HepG2 (cell line): ENCODE data around the gene CCDC87. TPM values are rescaled to one million over a fixed set of nuclear protein-coding genes. Genes with fewer than 3 reads are reported as not detected.
A peak's percentile ranks its signal among the peaks of the same experiment; 100 is the strongest.

Source experiments
- HDAC1 ChIP-seq: sonication (generic); formaldehyde crosslinking; IDR thresholded peaks from 2 replicates; pipeline ENCODE4 v1.5.1; 2020; ENCODE audit warnings: mild to moderate bottlenecking, missing genetic modification reagents
- NCOA5 ChIP-seq: sonication (generic); formaldehyde crosslinking; IDR thresholded peaks from 2 replicates; pipeline ENCODE4 v1.4.0; 2020; ENCODE audit warnings: missing genetic modification reagents
- RNF219 ChIP-seq: sonication (generic); formaldehyde crosslinking; IDR thresholded peaks from 2 replicates; pipeline ENCODE4 v1.5.0; 2020; ENCODE audit warnings: mild to moderate bottlenecking, missing genetic modification reagents
- U2AF2 ChIP-seq: fragments of 200-400 bp; formaldehyde crosslinking; IDR thresholded peaks from 2 replicates; pipeline ENCODE4 v1.6.1; 2017; ENCODE audit warnings: low read depth, mild to moderate bottlenecking, low read length
- ZBTB3 ChIP-seq: sonication (generic); formaldehyde crosslinking; IDR thresholded peaks from 2 replicates; pipeline ENCODE4 v1.4.0; 2020; ENCODE audit warnings: low read depth, mild to moderate bottlenecking, moderate library complexity, missing genetic modification reagents, borderline replicate concordance
- ZHX2 ChIP-seq, 2 experiments: sonication (generic) in 1 of 2; formaldehyde crosslinking in 1 of 2; IDR thresholded peaks; 2 replicates each; pipeline versions ENCODE4 v1.6.1 to v1.9.0; 2014 to 2022; ENCODE audit warnings: antibody characterized with exemption in 1 of 2, borderline replicate concordance in 1 of 2, inconsistent platforms in 1 of 2, low read depth in 1 of 2, missing genetic modification reagents in 1 of 2
- ZMYM4 ChIP-seq: sonication (generic); formaldehyde crosslinking; IDR thresholded peaks from 2 replicates; pipeline ENCODE4 v1.8.1; 2023; ENCODE audit warnings: mild to moderate bottlenecking, missing genetic modification reagents
- ZNF160 ChIP-seq: sonication (generic); formaldehyde crosslinking; IDR thresholded peaks from 2 replicates; pipeline ENCODE4 v1.8.0; 2022; ENCODE audit warnings: mild to moderate bottlenecking, inconsistent platforms, missing genetic modification reagents
- ZNF598 ChIP-seq: sonication (generic); formaldehyde crosslinking; IDR thresholded peaks from 2 replicates; pipeline ENCODE4 v1.5.1; 2020; ENCODE audit warnings: mild to moderate bottlenecking, missing genetic modification reagents, borderline replicate concordance
- ZNF605 ChIP-seq: sonication (generic); formaldehyde crosslinking; IDR thresholded peaks from 2 replicates; pipeline ENCODE4 v1.8.0; 2022; ENCODE audit warnings: mild to moderate bottlenecking, missing genetic modification reagents
- polyA plus RNA-seq, 8 experiments: library from polyadenylated mRNA; depleted of rRNA in 3 of 8; stranded (reverse) in 7 of 8; unstranded in 1 of 8; fragments of >200 nt; fragmentation: Illumina TruSeq in 4 of 8; extraction: Trizol in 4 of 8; gene quantifications; 2 replicates each; pipeline versions ENCODE4 v1.2.1 to v1.2.3, GENCODE V29; 2011 to 2016; ENCODE audit warnings: low read depth in 4 of 8, missing spikeins in 1 of 8, mixed read lengths in 1 of 8; ENCODE audit not compliant: insufficient read depth in 1 of 8
- total RNA-seq, 5 experiments: library from RNA; depleted of rRNA; stranded (reverse); fragments of >200 nt; fragmentation: Illumina TruSeq; extraction: Trizol; gene quantifications; 2 replicates each; pipeline ENCODE4 v1.2.3, GENCODE V29; 2016; ENCODE audit warnings: low read depth in 1 of 5
- TF ChIP-seq, protein P1 (sequence below): sonication (generic); formaldehyde crosslinking; IDR thresholded peaks from 2 replicates; pipeline ENCODE4 v1.5.1; 2020; ENCODE audit warnings: missing genetic modification reagents, mild to moderate bottlenecking, borderline replicate concordance
- TF ChIP-seq, protein P2 (sequence below): sonication (generic); formaldehyde crosslinking; conservative IDR thresholded peaks from 2 replicates; pipeline ENCODE4 v1.8.1; 2023; ENCODE audit warnings: missing genetic modification reagents
- TF ChIP-seq, protein P3 (sequence below): sonication (generic); formaldehyde crosslinking; IDR thresholded peaks from 2 replicates; pipeline ENCODE4 v1.4.0; 2020; ENCODE audit warnings: mild to moderate bottlenecking, missing genetic modification reagents

CCDC87 gene
- total and polyA plus RNA-seq, 2 of the 13 experiments (the other 11 are each of a cell fraction or from before 2014, with no cell fraction given) = 0.05 to 0.42 TPM

- TF ChIP-seq ZHX2 (IDR thresholded peaks at IDR 0.05; ENCODE audit: low read depth) (peak; percentile 50), ZHX2 (CRISPR knock-in tag; IDR thresholded peaks at IDR 0.05; ENCODE audit: borderline replicate concordance) (no peak), RNF219 (no peak), ZNF605 (CRISPR knock-in tag) (no peak), ZBTB3 (CRISPR knock-in tag) (peak; percentile 92), HDAC1 (peak; percentile 77), ZMYM4 (CRISPR knock-in tag) (peak; percentile 79), U2AF2 (no peak), ZNF598 (CRISPR knock-in tag) (peak; percentile 96), ZNF160 (0 out of 2 replicates have a peak, but pooled peaks have one; percentile 17), NCOA5 (no peak)
- TF ChIP-seq, protein P1, sequence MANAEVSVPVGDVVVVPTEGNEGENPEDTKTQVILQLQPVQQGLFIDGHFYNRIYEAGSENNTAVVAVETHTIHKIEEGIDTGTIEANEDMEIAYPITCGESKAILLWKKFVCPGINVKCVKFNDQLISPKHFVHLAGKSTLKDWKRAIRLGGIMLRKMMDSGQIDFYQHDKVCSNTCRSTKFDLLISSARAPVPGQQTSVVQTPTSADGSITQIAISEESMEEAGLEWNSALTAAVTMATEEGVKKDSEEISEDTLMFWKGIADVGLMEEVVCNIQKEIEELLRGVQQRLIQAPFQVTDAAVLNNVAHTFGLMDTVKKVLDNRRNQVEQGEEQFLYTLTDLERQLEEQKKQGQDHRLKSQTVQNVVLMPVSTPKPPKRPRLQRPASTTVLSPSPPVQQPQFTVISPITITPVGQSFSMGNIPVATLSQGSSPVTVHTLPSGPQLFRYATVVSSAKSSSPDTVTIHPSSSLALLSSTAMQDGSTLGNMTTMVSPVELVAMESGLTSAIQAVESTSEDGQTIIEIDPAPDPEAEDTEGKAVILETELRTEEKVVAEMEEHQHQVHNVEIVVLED = peak; percentile 68; the same call in 1 of the 2 replicates
- TF ChIP-seq, protein P2, sequence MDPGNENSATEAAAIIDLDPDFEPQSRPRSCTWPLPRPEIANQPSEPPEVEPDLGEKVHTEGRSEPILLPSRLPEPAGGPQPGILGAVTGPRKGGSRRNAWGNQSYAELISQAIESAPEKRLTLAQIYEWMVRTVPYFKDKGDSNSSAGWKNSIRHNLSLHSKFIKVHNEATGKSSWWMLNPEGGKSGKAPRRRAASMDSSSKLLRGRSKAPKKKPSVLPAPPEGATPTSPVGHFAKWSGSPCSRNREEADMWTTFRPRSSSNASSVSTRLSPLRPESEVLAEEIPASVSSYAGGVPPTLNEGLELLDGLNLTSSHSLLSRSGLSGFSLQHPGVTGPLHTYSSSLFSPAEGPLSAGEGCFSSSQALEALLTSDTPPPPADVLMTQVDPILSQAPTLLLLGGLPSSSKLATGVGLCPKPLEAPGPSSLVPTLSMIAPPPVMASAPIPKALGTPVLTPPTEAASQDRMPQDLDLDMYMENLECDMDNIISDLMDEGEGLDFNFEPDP (CRISPR knock-in tag) = no peak
- TF ChIP-seq, protein P3, sequence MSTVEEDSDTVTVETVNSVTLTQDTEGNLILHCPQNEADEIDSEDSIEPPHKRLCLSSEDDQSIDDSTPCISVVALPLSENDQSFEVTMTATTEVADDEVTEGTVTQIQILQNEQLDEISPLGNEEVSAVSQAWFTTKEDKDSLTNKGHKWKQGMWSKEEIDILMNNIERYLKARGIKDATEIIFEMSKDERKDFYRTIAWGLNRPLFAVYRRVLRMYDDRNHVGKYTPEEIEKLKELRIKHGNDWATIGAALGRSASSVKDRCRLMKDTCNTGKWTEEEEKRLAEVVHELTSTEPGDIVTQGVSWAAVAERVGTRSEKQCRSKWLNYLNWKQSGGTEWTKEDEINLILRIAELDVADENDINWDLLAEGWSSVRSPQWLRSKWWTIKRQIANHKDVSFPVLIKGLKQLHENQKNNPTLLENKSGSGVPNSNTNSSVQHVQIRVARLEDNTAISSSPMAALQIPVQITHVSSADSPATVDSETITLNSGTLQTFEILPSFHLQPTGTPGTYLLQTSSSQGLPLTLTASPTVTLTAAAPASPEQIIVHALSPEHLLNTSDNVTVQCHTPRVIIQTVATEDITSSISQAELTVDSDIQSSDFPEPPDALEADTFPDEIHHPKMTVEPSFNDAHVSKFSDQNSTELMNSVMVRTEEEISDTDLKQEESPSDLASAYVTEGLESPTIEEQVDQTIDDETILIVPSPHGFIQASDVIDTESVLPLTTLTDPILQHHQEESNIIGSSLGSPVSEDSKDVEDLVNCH (CRISPR knock-in tag) = 0 out of 2 replicates have a peak, but pooled peaks have one; percentile 24
Measured at GRCh38 chr11:66616379-66617154, 23.7 kb upstream of the CCDC87 start, which contains the start of gene RBM14 (continued).
